H9 (cell line): ENCODE data around the gene C4orf46. TPM values are rescaled to one million over a fixed set of nuclear protein-coding genes. Genes with fewer than 3 reads are reported as not detected.

Experiments
- DNase-seq: peaks from one replicate; pipeline ENCODE4 v3.0.0-alpha.2; 2017
- H2AFZ ChIP-seq: one replicate; pipeline ENCODE4 v1.6.1; 2013; ENCODE audit warnings: mild to moderate bottlenecking, low read length, control low read depth, moderate library complexity
- H2AK5ac ChIP-seq: 2 replicates; pipeline ENCODE4 v1.6.1; 2013; ENCODE audit warnings: low read length, control low read depth, mixed read lengths; ENCODE audit not compliant: insufficient read length
- H2BK120ac ChIP-seq: one replicate; pipeline ENCODE4 v1.6.1; 2013; ENCODE audit warnings: low read depth, mild to moderate bottlenecking, low read length, control low read depth, inconsistent platforms; ENCODE audit not compliant: poor library complexity, severe bottlenecking
- H2BK12ac ChIP-seq: 2 replicates; pipeline ENCODE4 v1.6.1; 2013; ENCODE audit warnings: low read length, control low read depth, mixed read lengths, low read depth; ENCODE audit not compliant: insufficient read length
- H2BK15ac ChIP-seq: 2 replicates; pipeline ENCODE4 v1.6.1; 2013; ENCODE audit warnings: low read depth, low read length, control low read depth
- H2BK20ac ChIP-seq: one replicate; pipeline ENCODE4 v1.6.1; 2013; ENCODE audit warnings: low read depth, mild to moderate bottlenecking, low read length, control low read depth, inconsistent platforms; ENCODE audit not compliant: poor library complexity, severe bottlenecking
- H2BK5ac ChIP-seq: 2 replicates; pipeline ENCODE4 v1.6.1; 2013; ENCODE audit warnings: low read length, control low read depth, mixed read lengths; ENCODE audit not compliant: insufficient read length
- H3K14ac ChIP-seq: 2 replicates; pipeline ENCODE4 v1.6.1; 2013; ENCODE audit warnings: low read length, control low read depth; ENCODE audit not compliant: insufficient read depth
- H3K18ac ChIP-seq: 2 replicates; pipeline ENCODE4 v1.6.1; 2013; ENCODE audit warnings: low read depth, mild to moderate bottlenecking, mixed read lengths, low read length, control low read depth; ENCODE audit not compliant: insufficient read length
- H3K23ac ChIP-seq: 2 replicates; pipeline ENCODE4 v1.6.1; 2013; ENCODE audit warnings: low read length, control low read depth, mixed read lengths, low read depth; ENCODE audit not compliant: insufficient read length
- H3K23me2 ChIP-seq: 2 replicates; pipeline ENCODE4 v1.6.1; 2013; ENCODE audit warnings: low read depth, mild to moderate bottlenecking, mixed read lengths, low read length, control low read depth; ENCODE audit not compliant: insufficient read length, poor library complexity, severe bottlenecking
- H3K27ac ChIP-seq: 2 replicates; pipeline ENCODE4 v1.5.1; 2013; ENCODE audit warnings: low read length, control low read depth, mixed read lengths, low read depth; ENCODE audit not compliant: insufficient read length
- H3K27me3 ChIP-seq: 2 replicates; pipeline ENCODE4 v1.6.1; 2013; ENCODE audit warnings: low read length, control low read depth, inconsistent platforms; ENCODE audit not compliant: insufficient read depth
- H3K4ac ChIP-seq: 2 replicates; pipeline ENCODE4 v1.6.1; 2013; ENCODE audit warnings: low read depth, mild to moderate bottlenecking, control low read depth, inconsistent platforms, low read length, moderate library complexity
- H3K4me1 ChIP-seq: 2 replicates; pipeline ENCODE4 v1.6.1; 2013; ENCODE audit warnings: low read length, control low read depth, inconsistent platforms; ENCODE audit not compliant: insufficient read depth
- H3K4me2 ChIP-seq: 2 replicates; pipeline ENCODE4 v1.6.1; 2013; ENCODE audit warnings: low read length, control low read depth, mixed read lengths; ENCODE audit not compliant: insufficient read length, insufficient read depth
- H3K56ac ChIP-seq: 2 replicates; pipeline ENCODE4 v1.6.1; 2013; ENCODE audit warnings: low read depth, mild to moderate bottlenecking, mixed read lengths, low read length, control low read depth; ENCODE audit not compliant: insufficient read length
- H3K79me1 ChIP-seq: 2 replicates; pipeline ENCODE4 v1.6.1; 2013; ENCODE audit warnings: low read depth, mild to moderate bottlenecking, moderate library complexity, low read length, control low read depth, inconsistent platforms; ENCODE audit not compliant: insufficient read depth, poor library complexity, severe bottlenecking
- H3K79me2 ChIP-seq: 2 replicates; pipeline ENCODE4 v1.6.1; 2013; ENCODE audit warnings: low read length, control low read depth, inconsistent platforms; ENCODE audit not compliant: insufficient read depth
- H3K9ac ChIP-seq: 2 replicates; pipeline ENCODE4 v1.6.1; 2013; ENCODE audit warnings: low read length, control low read depth, mixed read lengths; ENCODE audit not compliant: insufficient read length; ENCODE audit errors: extremely low read depth
- H3K9me3 ChIP-seq: one replicate; pipeline ENCODE4 v1.6.1; 2013; ENCODE audit warnings: low read depth, low read length, inconsistent platforms; ENCODE audit not compliant: control insufficient read depth
- H3T11ph ChIP-seq: one replicate; pipeline ENCODE4 v1.6.1; 2013; ENCODE audit warnings: mild to moderate bottlenecking, low read length, control low read depth, inconsistent platforms
- H4K20me1 ChIP-seq: one replicate; pipeline ENCODE4 v1.6.1; 2013; ENCODE audit not compliant: control insufficient read depth, insufficient read length, insufficient read depth
- H4K5ac ChIP-seq: 2 replicates; pipeline ENCODE4 v1.6.1; 2013; ENCODE audit warnings: low read depth, mild to moderate bottlenecking, mixed read lengths, low read length, control low read depth; ENCODE audit not compliant: insufficient read length
- H4K8ac ChIP-seq: replicated peaks from 2 replicates; pipeline ENCODE4 v1.6.1; 2013; ENCODE audit warnings: low read length, control low read depth, mixed read lengths, low read depth; ENCODE audit not compliant: insufficient read length
- H4K91ac ChIP-seq: 2 replicates; pipeline ENCODE4 v1.6.1; 2013; ENCODE audit warnings: low read depth, mild to moderate bottlenecking, moderate library complexity, mixed read lengths, low read length, control low read depth; ENCODE audit not compliant: insufficient read length
- H3K27ac Mint-ChIP-seq, 3 experiments: 2 replicates in 2 of 3; 3 replicates in 1 of 3; pipeline ENCODE4 v1.8.0; 2020 to 2021; ENCODE audit warnings: mixed read lengths in 3 of 3, mild to moderate bottlenecking in 1 of 3, moderate library complexity in 1 of 3
- H3K27me3 Mint-ChIP-seq: 2 replicates; pipeline ENCODE4 v1.8.0; 2021; ENCODE audit warnings: low read depth, mild to moderate bottlenecking, moderate library complexity, mixed read lengths
- H3K36me3 Mint-ChIP-seq, 3 experiments: 2 replicates in 2 of 3; 3 replicates in 1 of 3; pipeline ENCODE4 v1.8.0; 2020 to 2021; ENCODE audit warnings: low read depth in 3 of 3, mixed read lengths in 3 of 3; ENCODE audit not compliant: insufficient read depth in 1 of 3
- H3K4me1 Mint-ChIP-seq, 2 experiments: 2 replicates each; pipeline ENCODE4 v1.8.0; 2020; ENCODE audit warnings: mixed read lengths in 2 of 2
- H3K4me3 Mint-ChIP-seq, 2 experiments: 2 replicates in 1 of 2; 3 replicates in 1 of 2; pipeline ENCODE4 v1.8.0; 2020 to 2021; ENCODE audit warnings: mild to moderate bottlenecking in 2 of 2, mixed read lengths in 2 of 2, moderate library complexity in 1 of 2
- H3K9me3 Mint-ChIP-seq, 2 experiments: 2 replicates in 1 of 2; 3 replicates in 1 of 2; pipeline ENCODE4 v1.8.0; 2020; ENCODE audit warnings: mild to moderate bottlenecking in 2 of 2, mixed read lengths in 2 of 2, moderate library complexity in 1 of 2
- CTCF ChIP-seq: fragments of 200-600 bp; sonication (generic); conservative IDR thresholded peaks from 3 replicates; pipeline ENCODE4 v1.8.0; 2021; ENCODE audit warnings: antibody characterized with exemption, mild to moderate bottlenecking
- WGBS: extraction: QIAGEN DNeasy Blood & Tissue Kit; methylation state at CpG from one replicate; pipeline ENCODE4 v1.1.7; 2013; ENCODE audit warnings: missing lambda C conversion rate, low lambda C conversion rate, mixed read lengths; ENCODE audit not compliant: insufficient read length; ENCODE audit errors: extremely low coverage; 5-methylcytosine and 5-hydroxymethylcytosine counted together
- total RNA-seq: library from RNA; stranded (reverse); gene quantifications from 2 replicates; pipeline ENCODE4 v1.2.1, GENCODE V29; 2021

C4orf46 gene
- total RNA-seq, 1 experiment from 2014 or later: 19.6 TPM

- H3T11ph ChIP-seq: no peak overlapping the region
- no peak overlapping the region for H2AFZ ChIP-seq
- peak; percentile 29; the same call in 2 of the 3 replicates for TF ChIP-seq CTCF
- no peaks in the 10 kb centered on the region for H3K27me3 ChIP-seq
- no peaks in the 10 kb centered on the region for H3K23me2 ChIP-seq
- no peak overlapping the region for H2BK5ac ChIP-seq
- no peak overlapping the region for H3K23ac ChIP-seq
- H3K4me1 ChIP-seq: no peaks in the 10 kb centered on the region
- H3K9ac ChIP-seq: no peak overlapping the region
- H2BK20ac ChIP-seq: no peak overlapping the region
- no peak overlapping the region for H2BK15ac ChIP-seq
- H3K27me3 Mint-ChIP-seq: no peaks in the 10 kb centered on the region
- no peak overlapping the region for H2BK12ac ChIP-seq
- H3K36me3 Mint-ChIP-seq: peaks cover 27 to 79% (median 71%) of the 10 kb centered on the region in 3 experiments; a peak in 6 of 7 replicates
- H2AK5ac ChIP-seq: no peak overlapping the region
- H3K56ac ChIP-seq: no peak overlapping the region
- H3K79me1 ChIP-seq: no peaks in the 10 kb centered on the region
- H3K27ac ChIP-seq: no peak overlapping the region
- no peak overlapping the region for H4K8ac ChIP-seq
- H4K5ac ChIP-seq: no peak overlapping the region
- DNase-seq: no peak
- H2BK120ac ChIP-seq: no peak overlapping the region
- no peak overlapping the region for H3K4me3 Mint-ChIP-seq
- H3K18ac ChIP-seq: no peak overlapping the region
- H3K9me3 Mint-ChIP-seq: no peaks in the 10 kb centered on the region
- H3K4me1 Mint-ChIP-seq: no peaks in the 10 kb centered on the region
- H4K91ac ChIP-seq: no peak overlapping the region
- no peaks in the 10 kb centered on the region for H4K20me1 ChIP-seq
- H3K4me2 ChIP-seq: no peak overlapping the region
- no peak overlapping the region for H3K4ac ChIP-seq
- H3K14ac ChIP-seq: no peak overlapping the region
- no peaks in the 10 kb centered on the region for H3K9me3 ChIP-seq
- WGBS: no CpG with 5 or more reads among the region's 1 CpG
- H3K79me2 ChIP-seq: no peaks in the 10 kb centered on the region
- no peak overlapping the region for H3K27ac Mint-ChIP-seq
Measured at GRCh38 chr4:158710814-158711213, 39.1 kb upstream of the C4orf46 start.
